Stomach (tissue), 4 donors: ENCODE measurements around the gene ISL1.

Experiments used
- CTCF ChIP-seq, 7 experiments: fragments of 450-650 bp in 4 of 7; fragments of 200-600 bp in 3 of 7; sonication (generic) in 3 of 7; IDR thresholded peaks; one replicate each; pipeline ENCODE4 v1.5.1; 2016 to 2019; ENCODE audit warnings: antibody characterized with exemption in 7 of 7, control low read depth in 2 of 7, mild to moderate bottlenecking in 1 of 7
- POLR2A ChIP-seq, 4 donors: fragments of 450-650 bp; IDR thresholded peaks; one replicate each; pipeline ENCODE4 v1.6.1; 2016; ENCODE audit warnings: antibody characterized with exemption in 4 of 4, control low read depth in 2 of 4, mild to moderate bottlenecking in 1 of 4, moderate library complexity in 1 of 4
- POLR2AphosphoS5 ChIP-seq, 3 donors: sonication (generic); formaldehyde crosslinking; IDR thresholded peaks; one replicate each; pipeline ENCODE4 v1.6.1; 2016; ENCODE audit warnings: antibody characterized with exemption in 3 of 3

GRCh38 chr5:51398875-51399642 is 15.8 kb downstream of the ISL1 start:
- TF ChIP-seq POLR2AphosphoS5 (IDR thresholded peaks at IDR 0.05) (no peak), POLR2A (IDR thresholded peaks at IDR 0.05) (no peak), CTCF (IDR thresholded peaks at IDR 0.05) (no peak)
